ENCODE results near the gene SRXN1.

SRXN1 gene

DNA sequence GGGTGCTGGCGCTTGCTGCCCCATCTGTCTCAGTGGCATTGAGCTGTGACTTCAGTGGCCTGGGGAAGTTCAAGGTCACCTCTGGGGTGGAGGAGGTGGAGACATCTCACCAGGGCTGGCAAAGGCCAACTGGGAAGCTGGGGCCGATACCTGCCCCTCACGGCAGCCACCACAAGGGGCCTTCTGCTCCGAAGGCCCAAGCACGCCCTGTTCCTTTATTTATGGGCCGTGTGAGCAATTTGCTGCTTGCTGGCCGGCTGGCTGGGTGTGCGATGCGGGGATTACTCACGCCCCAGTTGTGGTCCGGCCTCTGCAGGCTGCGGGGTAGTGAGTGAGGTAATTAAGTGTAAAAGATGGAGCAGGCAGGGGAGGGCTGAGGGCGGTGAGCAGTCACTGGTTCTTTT is 35.8 kb upstream of the SRXN1 start:
- no peak overlapping the region for H3K4me3 ChIP-seq (ENCODE audit: low read depth, low read length)
- ChIA-PET CTCF (no interaction called here), POLR2A (no interaction called here)
- DNase-seq (ENCODE audit: low read depth, low spot score), result no peak
- TF ChIP-seq, protein P1, sequence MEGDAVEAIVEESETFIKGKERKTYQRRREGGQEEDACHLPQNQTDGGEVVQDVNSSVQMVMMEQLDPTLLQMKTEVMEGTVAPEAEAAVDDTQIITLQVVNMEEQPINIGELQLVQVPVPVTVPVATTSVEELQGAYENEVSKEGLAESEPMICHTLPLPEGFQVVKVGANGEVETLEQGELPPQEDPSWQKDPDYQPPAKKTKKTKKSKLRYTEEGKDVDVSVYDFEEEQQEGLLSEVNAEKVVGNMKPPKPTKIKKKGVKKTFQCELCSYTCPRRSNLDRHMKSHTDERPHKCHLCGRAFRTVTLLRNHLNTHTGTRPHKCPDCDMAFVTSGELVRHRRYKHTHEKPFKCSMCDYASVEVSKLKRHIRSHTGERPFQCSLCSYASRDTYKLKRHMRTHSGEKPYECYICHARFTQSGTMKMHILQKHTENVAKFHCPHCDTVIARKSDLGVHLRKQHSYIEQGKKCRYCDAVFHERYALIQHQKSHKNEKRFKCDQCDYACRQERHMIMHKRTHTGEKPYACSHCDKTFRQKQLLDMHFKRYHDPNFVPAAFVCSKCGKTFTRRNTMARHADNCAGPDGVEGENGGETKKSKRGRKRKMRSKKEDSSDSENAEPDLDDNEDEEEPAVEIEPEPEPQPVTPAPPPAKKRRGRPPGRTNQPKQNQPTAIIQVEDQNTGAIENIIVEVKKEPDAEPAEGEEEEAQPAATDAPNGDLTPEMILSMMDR (IDR thresholded peaks at IDR 0.05; ENCODE audit: insufficient read depth, low read length, missing control alignments), result no peak

DNA sequence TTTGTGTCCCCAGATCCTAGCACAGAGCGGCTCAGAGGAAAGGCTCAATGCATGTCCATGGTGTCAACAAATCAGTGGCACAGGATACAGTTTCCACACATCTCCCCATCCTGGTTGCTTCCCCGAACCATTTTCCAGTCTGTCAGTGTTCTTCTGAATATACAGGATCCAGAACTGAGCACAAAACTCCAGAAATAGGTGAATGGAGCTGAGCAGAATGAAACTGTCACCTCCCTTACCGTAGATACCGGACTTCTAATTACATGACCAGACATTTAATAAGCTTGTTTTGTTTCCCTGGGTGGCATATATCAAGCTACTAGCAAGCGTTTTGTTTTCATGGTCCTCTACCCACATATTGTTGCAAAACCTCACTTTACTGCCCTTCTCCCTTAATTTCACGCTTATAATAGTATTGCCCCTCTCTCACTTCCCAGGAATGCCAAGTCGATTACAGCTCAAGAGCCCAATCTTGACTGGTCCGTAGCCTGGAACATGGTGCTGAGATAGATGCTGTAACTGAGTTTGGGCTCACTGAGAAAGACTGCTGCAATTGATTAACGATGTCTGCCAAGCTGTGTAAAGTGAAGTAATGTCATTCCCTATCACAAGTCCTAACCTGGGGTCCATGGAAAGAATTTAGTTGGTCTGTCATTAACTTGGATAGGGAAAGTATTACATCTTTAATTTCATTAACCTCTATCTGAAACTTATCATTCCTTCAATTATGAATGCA is 34.6 kb upstream of the SRXN1 start:
- ChIA-PET POLR2A (no interaction called here), CTCF (interaction anchor here (1.0 to 1.5 kb wide), 4 partner anchors 20 to 126 kb away, joined by 4 to 9 read pairs (median 4); no protein-coding TSS in a partner anchor)
- no peak overlapping the region for H3K4me3 ChIP-seq (ENCODE audit: low read depth, low read length)
- no peak for DNase-seq (ENCODE audit: low read depth, low spot score)
- TF ChIP-seq, protein P1 (IDR thresholded peaks at IDR 0.05; ENCODE audit: insufficient read depth, low read length, missing control alignments), result no peak

DNA sequence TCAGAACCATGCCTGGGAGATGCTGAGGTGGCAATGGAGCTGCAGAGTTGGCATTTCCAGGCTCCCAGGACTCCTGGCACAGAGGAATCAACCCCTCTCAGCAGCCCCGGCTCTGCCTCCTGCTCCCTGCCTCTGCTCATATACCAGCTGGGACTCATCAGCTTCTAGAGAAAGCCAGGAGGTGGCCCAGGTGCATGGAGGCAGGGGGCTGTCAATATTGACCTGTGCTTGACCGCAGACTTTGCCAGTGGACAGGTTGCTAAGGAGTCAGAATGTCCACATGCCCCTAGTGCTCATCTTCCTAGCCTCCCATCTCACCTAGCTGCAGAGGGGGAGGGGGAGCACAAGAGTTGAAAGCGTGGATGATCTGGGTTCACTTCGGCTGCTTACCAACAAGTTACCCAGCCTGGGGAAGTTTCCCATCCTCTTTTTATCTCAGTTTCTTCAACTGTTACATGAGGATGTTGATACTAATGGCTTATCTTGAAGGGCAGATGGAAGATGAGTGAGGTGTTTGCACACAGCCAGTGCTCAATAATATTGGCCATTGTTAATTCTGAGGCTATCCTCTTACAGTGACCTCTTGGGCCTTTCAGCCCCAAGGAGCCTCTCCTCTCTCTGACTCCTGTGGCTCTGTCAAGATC is 31.8 kb upstream of the SRXN1 start:
- TF ChIP-seq, protein P1 (IDR thresholded peaks at IDR 0.05; ENCODE audit: insufficient read depth, low read length, missing control alignments), result no peak
- POLR2A ChIA-PET, result no interaction called here
- H3K4me3 ChIP-seq (ENCODE audit: low read depth, low read length), result no peak overlapping the region
- CTCF ChIA-PET, result no interaction called here
- DNase-seq (ENCODE audit: low read depth, low spot score), result no peak

DNA sequence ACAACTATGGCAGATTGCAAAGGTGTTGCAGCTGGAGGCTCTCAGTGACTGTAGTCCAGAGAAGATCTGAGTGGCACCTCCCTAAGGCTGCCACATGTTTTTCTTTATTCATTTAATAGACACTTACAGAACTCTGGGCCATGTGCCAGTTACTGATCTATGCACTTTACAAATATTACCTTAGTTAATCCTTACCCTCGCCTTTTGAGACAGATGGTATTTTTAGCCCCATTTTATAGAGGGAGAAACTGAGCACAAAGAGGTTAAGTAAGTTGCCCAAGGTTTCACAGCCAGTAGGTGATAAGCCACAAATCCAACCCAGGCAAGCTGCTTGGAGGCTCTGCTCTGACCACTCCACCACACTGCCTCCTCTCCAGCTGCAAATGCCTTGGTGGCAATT is 29.1 kb upstream of the SRXN1 start:
- TF ChIP-seq, protein P1 (IDR thresholded peaks at IDR 0.05; ENCODE audit: insufficient read depth, low read length, missing control alignments), result no peak
- no peak overlapping the region for H3K4me3 ChIP-seq (ENCODE audit: low read depth, low read length)
- ChIA-PET POLR2A (no interaction called here), CTCF (interaction anchor here (3.4 kb wide), 1 partner anchor 15 kb away, joined by 15 read pairs; no protein-coding TSS in a partner anchor)
- no peak for DNase-seq (ENCODE audit: low read depth, low spot score)

DNA sequence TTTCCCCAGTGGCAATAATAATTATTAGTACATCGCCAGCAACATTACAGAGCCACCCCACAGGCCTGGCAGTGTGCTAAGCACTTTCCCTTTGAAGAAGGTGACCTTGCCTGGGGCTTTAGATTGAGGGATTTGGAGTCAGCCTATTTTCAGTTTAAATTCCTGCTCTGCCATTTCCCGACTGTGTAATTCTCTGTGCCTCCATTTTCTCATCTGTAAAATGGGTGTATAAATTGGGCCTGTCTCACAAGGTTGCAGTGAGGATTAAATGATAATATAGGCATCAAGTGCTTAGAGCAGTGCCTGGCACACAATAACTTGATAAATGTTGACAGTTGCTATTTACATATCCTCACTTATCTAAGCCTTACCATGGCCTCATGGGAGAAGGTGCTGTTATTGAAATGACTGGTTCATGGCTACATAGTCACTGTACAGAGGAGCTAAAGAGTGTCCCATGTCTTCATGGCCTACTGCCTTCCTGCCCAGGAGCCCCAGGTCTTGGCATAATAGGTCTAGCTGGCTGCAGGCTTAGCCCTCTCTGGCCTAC is 27.7 kb upstream of the SRXN1 start:
- DNase-seq (ENCODE audit: low read depth, low spot score), result no peak
- POLR2A ChIA-PET, result no interaction called here
- TF ChIP-seq, protein P1 (IDR thresholded peaks at IDR 0.05; ENCODE audit: insufficient read depth, low read length, missing control alignments), result no peak
- CTCF ChIA-PET, result no interaction called here
- H3K4me3 ChIP-seq (ENCODE audit: low read depth, low read length), result no peak overlapping the region

DNA sequence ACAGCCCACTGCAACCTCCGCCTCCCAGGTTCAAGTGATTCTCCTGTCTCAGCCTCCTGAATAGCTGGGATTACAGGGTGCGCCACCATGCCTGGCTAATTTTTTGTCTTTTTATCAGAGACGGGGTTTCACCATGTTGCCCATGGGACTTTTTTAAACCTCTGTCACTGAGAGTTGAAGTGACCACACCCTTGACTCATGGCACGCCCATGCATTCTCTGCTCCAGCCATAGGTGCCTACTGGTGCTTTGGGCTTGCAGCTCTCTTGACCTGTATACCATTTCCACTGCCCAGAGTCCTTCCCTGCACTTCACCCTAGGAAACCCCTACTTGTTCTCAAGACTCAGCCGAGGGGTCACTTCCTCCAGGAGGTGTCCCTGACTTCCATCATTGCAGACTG is 25.0 kb upstream of the SRXN1 start:
- CTCF ChIA-PET, result interaction anchor here (1.4 kb wide), 1 partner anchor 11 kb away, joined by 9 read pairs; no protein-coding TSS in a partner anchor
- DNase-seq (ENCODE audit: low read depth, low spot score), result no peak
- TF ChIP-seq, protein P1 (IDR thresholded peaks at IDR 0.05; ENCODE audit: insufficient read depth, low read length, missing control alignments), result no peak
- no peak overlapping the region for H3K4me3 ChIP-seq (ENCODE audit: low read depth, low read length)
- POLR2A ChIA-PET, result no interaction called here

Measured in AG04449 (cell line).